Measurements from ENCODE around the gene HTRA2.

The HTRA2 gene

GRCh38 chr2:74578408-74578807, 48.7 kb downstream of the HTRA2 start:
- ChIA-PET POLR2A (no interaction called here), CTCF (interaction anchor here (0.9 to 11.2 kb wide), 6 partner anchors 9 to 158 kb away, joined by 3 to 188 read pairs (median 4); partner anchors contain the start of genes C2orf81, CCDC142, TTC31 and WDR54)
- no peak for TF ChIP-seq CTCF (IDR thresholded peaks at IDR 0.05; ENCODE audit: control extremely low read depth, extremely low read depth, low read depth, missing control alignments)
- no peak for DNase-seq (ENCODE audit: extremely low spot score)

- no peak for DNase-seq (ENCODE audit: extremely low spot score)
- ChIA-PET CTCF (interaction anchor here (11.2 kb wide), 1 partner anchor 6 kb away, joined by 188 read pairs; no protein-coding TSS in a partner anchor), POLR2A (no interaction called here)
- no peak for TF ChIP-seq CTCF (IDR thresholded peaks at IDR 0.05; ENCODE audit: control extremely low read depth, extremely low read depth, low read depth, missing control alignments)
Measured at GRCh38 chr2:74581463-74581862, 51.7 kb downstream of the HTRA2 start.

GRCh38 chr2:74582184-74582583, 52.5 kb downstream of the HTRA2 start:
- CTCF ChIA-PET: interaction anchor here (1.5 to 10.8 kb wide), 5 partner anchors 6 to 99 kb away, joined by 4 to 188 read pairs (median 4); partner anchors contain the start of genes CCDC142 and TTC31
- POLR2A ChIA-PET: no interaction called here
- no peak for TF ChIP-seq CTCF (IDR thresholded peaks at IDR 0.05; ENCODE audit: control extremely low read depth, extremely low read depth, low read depth, missing control alignments)

More at GRCh38 chr2:74582184-74582583, 52.5 kb downstream of the HTRA2 start:
- no peak for DNase-seq (ENCODE audit: extremely low spot score)

Data from GM10248 (cell line).